HUES64 (cell line): ENCODE data around the gene KIZ.

ENCODE experiments used
- H3K27ac ChIP-seq: 2 replicates; pipeline ENCODE4 v1.7.0; 2013; ENCODE audit warnings: low read depth, low read length, inconsistent platforms
- H3K27me3 ChIP-seq: 2 replicates; pipeline ENCODE4 v1.6.1; 2013; ENCODE audit warnings: mild to moderate bottlenecking, low read length; ENCODE audit not compliant: insufficient read depth
- H3K36me3 ChIP-seq: 2 replicates; pipeline ENCODE4 v1.6.1; 2013; ENCODE audit warnings: mild to moderate bottlenecking, low read length; ENCODE audit not compliant: insufficient read depth
- H3K4me1 ChIP-seq: 2 replicates; pipeline ENCODE4 v1.6.1; 2013; ENCODE audit warnings: mild to moderate bottlenecking, low read length, moderate library complexity; ENCODE audit not compliant: insufficient read depth
- H3K4me3 ChIP-seq: 2 replicates; pipeline ENCODE4 v1.5.1; 2013; ENCODE audit warnings: mild to moderate bottlenecking, low read length, moderate library complexity
- H3K9ac ChIP-seq: 2 replicates; pipeline ENCODE4 v1.6.1; 2013; ENCODE audit warnings: mild to moderate bottlenecking, low read depth, low read length
- H3K9me3 ChIP-seq: 2 replicates; pipeline ENCODE4 v1.6.1; 2013; ENCODE audit warnings: low read depth, low read length; ENCODE audit not compliant: insufficient read depth
- WGBS: fragments of 150-250, 120-280 bp; methylation state at CpG from one replicate; pipeline ENCODE4 v1.1.7; 2013; ENCODE audit warnings: missing lambda C conversion rate; 5-methylcytosine and 5-hydroxymethylcytosine counted together

KIZ gene

DNA sequence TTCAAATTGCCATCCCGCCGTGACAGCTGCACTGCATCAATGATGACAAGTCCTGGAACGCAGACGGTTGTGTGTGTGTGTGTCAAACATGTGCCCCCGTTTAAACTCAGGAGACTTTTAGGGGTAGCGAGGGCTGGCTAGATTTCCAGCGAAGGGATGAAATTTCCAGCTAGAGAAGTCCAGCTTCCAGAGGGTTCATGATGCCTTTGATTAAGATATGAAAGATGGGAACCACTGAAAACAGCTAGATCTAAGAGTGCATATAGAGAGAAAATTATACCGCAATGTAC, 644 bp downstream of the KIZ start:
- peak overlapping the region; percentile 74 for H3K4me3 ChIP-seq
- H3K9me3 ChIP-seq, result no peaks in the 10 kb centered on the region
- H3K4me1 ChIP-seq, result peaks cover 25% of the 10 kb centered on the region
- peaks cover 9% of the 10 kb centered on the region; the same call in 1 of the 2 replicates for H3K27me3 ChIP-seq
- no peak overlapping the region for H3K9ac ChIP-seq
- H3K36me3 ChIP-seq, result no peaks in the 10 kb centered on the region
- no peak overlapping the region for H3K27ac ChIP-seq
- WGBS, result 15% methylated on average over 8 of the region's 8 CpGs

- H3K9me3 ChIP-seq, result no peaks in the 10 kb centered on the region
- 93% methylated on average over 5 of the region's 5 CpGs for WGBS
- H3K4me3 ChIP-seq, result peak overlapping the region; percentile 74
- peaks cover 9% of the 10 kb centered on the region; the same call in 1 of the 2 replicates for H3K27me3 ChIP-seq
- H3K4me1 ChIP-seq, result peaks cover 30% of the 10 kb centered on the region
- no peak overlapping the region for H3K9ac ChIP-seq
- H3K27ac ChIP-seq, result no peak overlapping the region
- no peaks in the 10 kb centered on the region; the same call in 1 of the 2 replicates for H3K36me3 ChIP-seq
Observed at GRCh38 chr20:21127201-21127981, 1.5 kb downstream of the KIZ start.

DNA sequence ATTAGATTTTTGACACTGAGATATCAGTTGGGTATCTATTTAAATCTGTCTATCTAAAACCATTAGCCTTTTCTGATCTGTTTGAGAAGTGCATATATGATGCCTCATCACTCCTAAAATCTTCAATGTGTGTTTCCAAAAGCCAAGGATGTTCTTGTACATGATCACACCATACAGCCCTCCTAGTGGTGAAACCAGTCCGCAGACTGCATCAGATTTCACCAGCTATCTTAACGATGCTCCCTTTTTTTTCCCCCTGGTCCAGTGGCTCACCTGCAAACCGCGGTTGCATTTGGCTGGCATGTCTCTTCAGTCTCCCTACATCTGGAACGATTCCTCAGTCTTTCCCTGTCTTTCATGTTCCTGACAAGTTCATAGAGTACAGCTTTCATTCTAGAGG, 4.0 kb downstream of the KIZ start:
- Histone ChIP-seq H3K36me3 (no peaks in the 10 kb centered on the region; the same call in 1 of the 2 replicates), H3K27me3 (no peaks in the 10 kb centered on the region), H3K4me1 (peaks cover 30% of the 10 kb centered on the region), H3K9me3 (no peaks in the 10 kb centered on the region), H3K4me3 (no peak overlapping the region), H3K27ac (no peak overlapping the region), H3K9ac (no peak overlapping the region)
- WGBS, result 84% methylated on average over 5 of the region's 5 CpGs

DNA sequence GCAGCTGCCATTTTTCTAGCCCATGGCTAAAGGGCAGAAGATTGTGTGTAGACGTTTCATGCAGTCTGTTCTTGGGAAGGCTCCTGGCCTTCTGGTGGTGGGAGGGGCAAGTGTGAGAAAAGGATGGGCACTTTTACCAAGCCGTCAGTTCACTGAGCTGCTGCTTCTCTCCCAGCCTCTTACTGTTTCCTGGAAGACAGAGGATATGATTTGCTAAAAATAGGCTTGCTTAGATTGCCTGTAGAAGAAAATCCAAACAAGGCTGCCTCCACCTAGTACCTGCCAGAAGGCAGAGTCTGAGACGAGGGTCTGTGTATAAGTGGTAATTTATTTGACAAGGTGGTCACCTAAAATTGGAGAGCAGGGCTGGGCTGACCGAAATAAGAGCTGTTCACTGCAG, 7.5 kb downstream of the KIZ start:
- H3K4me3 ChIP-seq, result no peak overlapping the region
- H3K4me1 ChIP-seq, result peaks cover 20% of the 10 kb centered on the region
- no peak overlapping the region for H3K27ac ChIP-seq
- H3K27me3 ChIP-seq, result no peaks in the 10 kb centered on the region
- no peak overlapping the region for H3K9ac ChIP-seq
- no peaks in the 10 kb centered on the region for H3K9me3 ChIP-seq
- whole genome bisulfite sequencing, result 82% methylated on average over 4 of the region's 4 CpGs
- peaks cover 12% of the 10 kb centered on the region for H3K36me3 ChIP-seq

GRCh38 chr20:21133917-21134622, 8.2 kb downstream of the KIZ start:
- H3K4me1 ChIP-seq, result peaks cover 20% of the 10 kb centered on the region
- no peak overlapping the region for H3K27ac ChIP-seq
- no peaks in the 10 kb centered on the region for H3K27me3 ChIP-seq
- H3K4me3 ChIP-seq, result no peak overlapping the region
- peaks cover 12% of the 10 kb centered on the region for H3K36me3 ChIP-seq
- H3K9ac ChIP-seq, result no peak overlapping the region
- H3K9me3 ChIP-seq, result no peaks in the 10 kb centered on the region
- 93% methylated on average over 16 of the region's 16 CpGs for WGBS

- H3K36me3 ChIP-seq, result peaks cover 18% of the 10 kb centered on the region
- WGBS, result 94% methylated on average over 10 of the region's 10 CpGs
- no peaks in the 10 kb centered on the region for H3K9me3 ChIP-seq
- H3K27me3 ChIP-seq, result no peaks in the 10 kb centered on the region
- H3K4me1 ChIP-seq, result peaks cover 20% of the 10 kb centered on the region
- no peak overlapping the region for H3K9ac ChIP-seq
- H3K4me3 ChIP-seq, result no peak overlapping the region
- no peak overlapping the region for H3K27ac ChIP-seq
Observed at GRCh38 chr20:21134883-21135493, 9.1 kb downstream of the KIZ start.

- no peaks in the 10 kb centered on the region for H3K9me3 ChIP-seq
- no peak overlapping the region for H3K4me3 ChIP-seq
- H3K36me3 ChIP-seq, result peaks cover 22% of the 10 kb centered on the region
- WGBS, result 92% methylated on average over 5 of the region's 8 CpGs
- H3K9ac ChIP-seq, result no peak overlapping the region
- H3K27ac ChIP-seq, result no peak overlapping the region
- H3K27me3 ChIP-seq, result no peaks in the 10 kb centered on the region
- H3K4me1 ChIP-seq, result peaks cover 9% of the 10 kb centered on the region
Observed at GRCh38 chr20:21136015-21136732, 10.3 kb downstream of the KIZ start.

DNA sequence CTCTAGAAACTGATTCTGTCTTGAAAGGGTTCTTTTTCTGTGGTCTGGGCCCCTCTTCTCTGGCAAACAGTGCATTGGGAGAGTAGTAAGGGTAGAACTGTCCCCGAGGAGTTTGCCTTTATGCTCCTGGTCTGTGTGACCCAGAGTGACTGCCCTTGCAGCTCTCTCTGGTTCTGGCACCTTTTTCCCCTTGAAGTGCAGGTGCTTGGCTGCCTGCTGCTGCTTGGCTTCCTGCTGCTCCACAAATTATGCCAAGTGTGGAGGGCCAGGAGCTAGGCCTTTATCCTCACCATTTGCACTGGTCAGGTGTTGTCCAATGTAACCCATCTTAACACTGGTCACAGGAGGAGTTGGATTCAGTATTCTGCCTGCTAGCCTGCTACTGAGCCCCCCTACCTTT, 11.2 kb downstream of the KIZ start:
- WGBS, result 100% methylated on average over 1 of the region's 1 CpG
- no peaks in the 10 kb centered on the region for H3K9me3 ChIP-seq
- H3K4me1 ChIP-seq, result no peaks in the 10 kb centered on the region
- H3K27ac ChIP-seq, result no peak overlapping the region
- no peak overlapping the region for H3K4me3 ChIP-seq
- H3K9ac ChIP-seq, result no peak overlapping the region
- H3K36me3 ChIP-seq, result peaks cover 22% of the 10 kb centered on the region
- H3K27me3 ChIP-seq, result no peaks in the 10 kb centered on the region

- H3K9ac ChIP-seq, result no peak overlapping the region
- no peaks in the 10 kb centered on the region for H3K27me3 ChIP-seq
- no peak overlapping the region for H3K4me3 ChIP-seq
- no peaks in the 10 kb centered on the region for H3K9me3 ChIP-seq
- H3K36me3 ChIP-seq, result peaks cover 22% of the 10 kb centered on the region
- WGBS, result 80% methylated on average over 3 of the region's 3 CpGs
- no peak overlapping the region for H3K27ac ChIP-seq
- no peaks in the 10 kb centered on the region for H3K4me1 ChIP-seq
Observed at GRCh38 chr20:21139881-21140566, 14.1 kb downstream of the KIZ start.

DNA sequence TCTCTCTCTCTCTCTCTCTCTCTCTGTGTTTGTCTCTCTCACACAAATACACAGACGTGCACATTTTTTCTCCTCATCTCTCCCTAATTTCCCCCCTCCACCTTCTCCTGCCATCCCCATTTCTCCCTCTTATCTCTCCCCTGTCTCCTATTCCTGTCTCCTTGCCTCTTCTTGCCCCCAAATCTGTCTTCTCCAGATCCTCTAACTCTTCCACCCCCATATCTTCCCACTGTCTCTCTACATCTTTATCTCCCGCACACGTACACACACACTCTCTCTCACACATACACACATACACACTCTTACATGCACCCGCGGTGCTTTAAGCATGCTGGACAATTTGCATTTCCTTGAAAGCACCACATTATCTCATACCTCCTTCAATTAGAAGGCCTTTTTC, 15.9 kb downstream of the KIZ start:
- H3K36me3 ChIP-seq, result peaks cover 15% of the 10 kb centered on the region

More for the DNA sequence above, 15.9 kb downstream of the KIZ start:
- Histone ChIP-seq H3K4me1 (no peaks in the 10 kb centered on the region), H3K27ac (no peak overlapping the region), H3K9ac (no peak overlapping the region), H3K4me3 (no peak overlapping the region), H3K27me3 (no peaks in the 10 kb centered on the region), H3K9me3 (no peaks in the 10 kb centered on the region)
- WGBS, result 92% methylated on average over 5 of the region's 5 CpGs
